Measurements from ENCODE around the gene ADAMTS10. TPM values are rescaled to one million over a fixed set of nuclear protein-coding genes. Genes with fewer than 3 reads are reported as not detected.

The ADAMTS10 gene
- total RNA-seq, 1 experiment from 2014 or later = 10.2 TPM

DNA sequence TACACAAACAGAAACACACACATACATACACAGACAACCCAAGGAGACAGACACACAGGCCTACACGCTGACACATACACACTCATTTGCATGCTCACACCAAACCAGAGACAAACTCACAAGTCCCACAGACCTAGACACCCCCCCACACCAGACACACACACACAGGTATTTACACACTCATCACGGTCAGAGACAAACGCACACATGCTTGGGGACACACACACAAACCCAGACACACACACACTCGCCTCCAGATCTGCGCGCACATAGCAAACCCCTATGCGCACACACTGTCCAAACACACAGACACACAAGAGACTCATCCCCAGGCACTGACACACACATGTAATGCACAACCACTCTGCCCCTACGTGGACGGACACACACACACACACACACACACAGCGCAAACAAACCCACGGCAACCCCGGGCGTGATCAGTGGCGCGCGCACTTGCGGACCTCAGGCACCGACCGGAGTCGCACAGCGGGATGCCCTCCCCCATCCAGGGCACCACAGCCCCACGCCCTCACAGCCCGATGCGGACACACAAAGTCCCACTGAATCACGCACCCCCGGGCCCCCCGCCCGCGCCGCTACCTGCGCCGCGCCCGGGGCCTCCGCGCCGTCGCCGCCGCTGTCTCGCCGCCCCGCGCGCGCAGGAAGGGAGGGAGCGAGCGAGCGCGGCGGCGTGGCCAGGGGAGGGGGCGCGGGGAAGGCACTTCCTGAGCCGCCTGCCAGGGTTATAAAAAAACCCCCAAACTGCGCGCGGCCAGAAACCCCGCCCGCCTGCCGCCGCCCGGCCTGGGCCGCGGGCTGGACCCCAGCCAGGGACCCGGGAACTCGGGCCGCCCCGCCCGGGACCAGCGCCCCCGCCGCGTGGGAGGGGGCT lies at the start of gene ADAMTS10 (continued):
- no peak for TF ChIP-seq CTCF (IDR thresholded peaks at IDR 0.05 in 2 of 3, conservative IDR thresholded peaks at IDR 0.05 in 1 of 3; ENCODE audit: borderline replicate concordance in 1 of 3, insufficient read depth in 1 of 3, low read depth in 2 of 3, low read length in 2 of 3)

GRCh38 chr19:8659905-8660304 lies 49.4 kb upstream of the ADAMTS10 start:
- intact Hi-C loops (cut with micrococcal nuclease) = no loop called here
- POLR2A ChIA-PET = no interaction called here
- no peaks in the 10 kb centered on the region for H3K79me2 ChIP-seq (ENCODE audit: insufficient read depth, low read length)

More at GRCh38 chr19:8659905-8660304, 49.4 kb upstream of the ADAMTS10 start:
- ChIA-PET CTCF (no interaction called here), RAD21 (ENCODE audit: low non-redundant PET in 1 of 2, low total read pairs in 2 of 2, uncharacterized antibody in 2 of 2, unreplicated experiment in 2 of 2) (no interaction called here)
- H3K27ac ChIP-seq (ENCODE audit: low read depth, low read length) = no peak overlapping the region
- ATAC-seq (no peak), DNase-seq (ENCODE audit: low read depth, low spot score) (no peak)
- H3K4me1 ChIP-seq (ENCODE audit: control insufficient read depth in 1 of 2, insufficient read depth in 2 of 2, low read length in 2 of 2) = no peaks in the 10 kb centered on the region
- no peak for TF ChIP-seq CTCF (IDR thresholded peaks at IDR 0.05 in 2 of 3, conservative IDR thresholded peaks at IDR 0.05 in 1 of 3; ENCODE audit: borderline replicate concordance in 1 of 3, insufficient read depth in 1 of 3, low read depth in 2 of 3, low read length in 2 of 3)
- no peak for TF ChIP-seq ZBTB33 (IDR thresholded peaks at IDR 0.05; ENCODE audit: extremely low read depth, insufficient replicate concordance, low read length)
- TF ChIP-seq SP1 (IDR thresholded peaks at IDR 0.05; ENCODE audit: low read depth) = no peak
- no peak for TF ChIP-seq CBX3 (IDR thresholded peaks at IDR 0.05; ENCODE audit: low read depth)
- H3K9ac ChIP-seq (ENCODE audit: low read length) = no peak overlapping the region
- H3K27me3 ChIP-seq (ENCODE audit: insufficient read depth, low read length) = no peaks in the 10 kb centered on the region
- no peak overlapping the region for H3K4me3 ChIP-seq (replicated peaks in 1 of 2; ENCODE audit: low read depth in 1 of 2, low read length in 2 of 2)
- BruUV-seq (replicated peaks) = no TSS peak
- no peaks in the 10 kb centered on the region for H3K9me2 ChIP-seq (ENCODE audit: insufficient read depth)
- H3K4me2 ChIP-seq (ENCODE audit: low read length) = no peak overlapping the region
- H2AFZ ChIP-seq (ENCODE audit: low read depth, low read length, poor library complexity, severe bottlenecking) = no peak overlapping the region
- H3K36me3 ChIP-seq (ENCODE audit: control insufficient read depth in 1 of 2, insufficient read depth in 2 of 2, low read length in 2 of 2) = no peaks in the 10 kb centered on the region
- H4K20me1 ChIP-seq (ENCODE audit: insufficient read depth) = no peaks in the 10 kb centered on the region
- H3K9me3 ChIP-seq (ENCODE audit: control insufficient read depth in 1 of 2, insufficient read depth in 1 of 2, low read depth in 1 of 2, low read length in 2 of 2) = no peaks in the 10 kb centered on the region
